A673 (cell line): Measurements from ENCODE around the gene MPV17L2. TPM values are rescaled to one million over a fixed set of nuclear protein-coding genes. Genes with fewer than 3 reads are reported as not detected.

Experiments used
- BruUV-seq: library from RNA; stranded (reverse); fragments of 400-500 nt; replicated peaks from 2 replicates; lab custom pipeline; 2021; lab: Mats Ljungman, UMichigan
- CTCF ChIA-PET: fragments of 300-600 bp; sonication (Branson Sonifier 250); formaldehyde crosslinking; loops from one replicate; lab custom pipeline; 2022; ENCODE audit warnings: antibody characterized with exemption; lab: Charles Lee
- POLR2A ChIA-PET: fragments of 300-600 bp; sonication (Branson Sonifier 250); formaldehyde crosslinking; loops from one replicate; lab custom pipeline; 2022; ENCODE audit warnings: antibody characterized with exemption; ENCODE audit not compliant: low non-redundant PET; lab: Charles Lee
- DNase-seq: peaks from one replicate; pipeline ENCODE4 v3.0.0-alpha.2; 2015; ENCODE audit warnings: low spot score
- H3K27ac ChIP-seq: fragments of 200-600 bp; sonication (generic); 2 replicates; pipeline ENCODE4 v1.5.1; 2016; ENCODE audit warnings: mixed run types, low read depth, mild to moderate bottlenecking, mixed read lengths, antibody characterized with exemption, low read length; ENCODE audit not compliant: poor library complexity, severe bottlenecking
- H3K27me3 ChIP-seq: fragments of 200-600 bp; sonication (generic); replicated peaks from 2 replicates; pipeline ENCODE4 v1.6.1; 2017; ENCODE audit warnings: mixed run types, low read depth, mild to moderate bottlenecking, mixed read lengths, antibody characterized with exemption, low read length; ENCODE audit not compliant: insufficient read depth, poor library complexity
- H3K36me3 ChIP-seq: fragments of 200-600 bp; sonication (generic); 2 replicates; pipeline ENCODE4 v1.6.1; 2016; ENCODE audit warnings: mixed run types, mild to moderate bottlenecking, mixed read lengths, antibody characterized with exemption, low read length; ENCODE audit not compliant: insufficient read depth, poor library complexity, severe bottlenecking
- H3K4me1 ChIP-seq: fragments of 200-600 bp; sonication (generic); 2 replicates; pipeline ENCODE4 v1.6.1; 2017; ENCODE audit warnings: mixed run types, mild to moderate bottlenecking, mixed read lengths, antibody characterized with exemption, low read length; ENCODE audit not compliant: insufficient read depth, poor library complexity, severe bottlenecking
- H3K4me3 ChIP-seq: fragments of 200-600 bp; sonication (generic); 2 replicates; pipeline ENCODE4 v1.5.1; 2016; ENCODE audit warnings: low read depth, mixed run types, mild to moderate bottlenecking, mixed read lengths, low read length; ENCODE audit not compliant: poor library complexity, severe bottlenecking
- H3K9me3 ChIP-seq: fragments of 200-600 bp; sonication (generic); 2 replicates; pipeline ENCODE4 v1.6.1; 2016; ENCODE audit warnings: mixed run types, low read depth, mild to moderate bottlenecking, mixed read lengths, antibody characterized with exemption, low read length; ENCODE audit not compliant: poor library complexity, severe bottlenecking
- EZH2 ChIP-seq: fragments of 200-600 bp; sonication (generic); IDR thresholded peaks from 2 replicates; pipeline ENCODE4 v1.6.1; 2017; ENCODE audit warnings: borderline replicate concordance, low read depth, mild to moderate bottlenecking, mixed read lengths, antibody characterized with exemption, low read length; ENCODE audit not compliant: poor library complexity, severe bottlenecking
- intact Hi-C: fragments of 100-400 bp; cut with micrococcal nuclease; formaldehyde crosslinking; loops from one replicate; pipeline ENCODE4 v1.10.0; 2022; ENCODE audit not compliant: unreplicated experiment
- total RNA-seq: library from RNA; stranded (reverse); gene quantifications from 2 replicates; pipeline ENCODE4 v1.2.3, GENCODE V29; 2021
- TF ChIP-seq, protein P1 (sequence below): fragments of 300-800, 200-600 bp; sonication (generic); conservative IDR thresholded peaks from 2 replicates; pipeline ENCODE4 v1.5.1; 2017; ENCODE audit warnings: low read depth, mild to moderate bottlenecking, antibody characterized with exemption, low read length, moderate library complexity, mixed read lengths

MPV17L2 gene
- total RNA-seq, 1 experiment from 2014 or later, result 20.2 TPM

DNA sequence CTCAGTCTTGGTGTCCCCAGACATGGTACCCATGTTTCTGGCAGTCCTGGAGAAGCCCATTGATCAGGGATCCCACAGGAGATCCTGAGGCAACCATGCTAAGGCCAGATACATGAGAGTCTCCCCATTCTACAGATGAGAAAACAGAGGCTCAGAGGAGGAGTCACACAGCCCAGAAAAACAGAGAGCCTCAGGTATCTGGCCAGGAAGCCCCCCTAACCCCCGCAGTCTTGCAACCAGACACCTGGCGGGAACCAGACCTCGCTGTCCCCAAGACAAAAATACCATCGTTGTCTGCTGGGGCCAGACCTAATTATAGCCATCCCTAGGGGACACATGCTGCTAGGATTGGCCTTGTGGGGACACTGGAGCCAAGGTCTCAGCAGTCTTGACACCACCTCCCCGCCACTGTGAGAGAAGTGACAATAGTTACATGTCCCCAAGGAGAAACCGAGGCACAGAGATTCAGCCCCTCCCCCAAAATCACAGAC, 34.8 kb downstream of the MPV17L2 start:
- H3K27me3 ChIP-seq, result peaks cover 32% of the 10 kb centered on the region
- H3K9me3 ChIP-seq, result no peaks in the 10 kb centered on the region
- intact Hi-C loops, result no loop called here
- H3K4me3 ChIP-seq, result no peak overlapping the region
- peaks cover 21% of the 10 kb centered on the region for H3K4me1 ChIP-seq
- no peak for DNase-seq
- CTCF ChIA-PET, result no interaction called here
- TF ChIP-seq, protein P1, sequence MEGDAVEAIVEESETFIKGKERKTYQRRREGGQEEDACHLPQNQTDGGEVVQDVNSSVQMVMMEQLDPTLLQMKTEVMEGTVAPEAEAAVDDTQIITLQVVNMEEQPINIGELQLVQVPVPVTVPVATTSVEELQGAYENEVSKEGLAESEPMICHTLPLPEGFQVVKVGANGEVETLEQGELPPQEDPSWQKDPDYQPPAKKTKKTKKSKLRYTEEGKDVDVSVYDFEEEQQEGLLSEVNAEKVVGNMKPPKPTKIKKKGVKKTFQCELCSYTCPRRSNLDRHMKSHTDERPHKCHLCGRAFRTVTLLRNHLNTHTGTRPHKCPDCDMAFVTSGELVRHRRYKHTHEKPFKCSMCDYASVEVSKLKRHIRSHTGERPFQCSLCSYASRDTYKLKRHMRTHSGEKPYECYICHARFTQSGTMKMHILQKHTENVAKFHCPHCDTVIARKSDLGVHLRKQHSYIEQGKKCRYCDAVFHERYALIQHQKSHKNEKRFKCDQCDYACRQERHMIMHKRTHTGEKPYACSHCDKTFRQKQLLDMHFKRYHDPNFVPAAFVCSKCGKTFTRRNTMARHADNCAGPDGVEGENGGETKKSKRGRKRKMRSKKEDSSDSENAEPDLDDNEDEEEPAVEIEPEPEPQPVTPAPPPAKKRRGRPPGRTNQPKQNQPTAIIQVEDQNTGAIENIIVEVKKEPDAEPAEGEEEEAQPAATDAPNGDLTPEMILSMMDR, result no peak
- no peak for TF ChIP-seq EZH2
- BruUV-seq, result no TSS peak
- POLR2A ChIA-PET, result no interaction called here
- no peaks in the 10 kb centered on the region for H3K36me3 ChIP-seq
- H3K27ac ChIP-seq, result no peak overlapping the region

DNA sequence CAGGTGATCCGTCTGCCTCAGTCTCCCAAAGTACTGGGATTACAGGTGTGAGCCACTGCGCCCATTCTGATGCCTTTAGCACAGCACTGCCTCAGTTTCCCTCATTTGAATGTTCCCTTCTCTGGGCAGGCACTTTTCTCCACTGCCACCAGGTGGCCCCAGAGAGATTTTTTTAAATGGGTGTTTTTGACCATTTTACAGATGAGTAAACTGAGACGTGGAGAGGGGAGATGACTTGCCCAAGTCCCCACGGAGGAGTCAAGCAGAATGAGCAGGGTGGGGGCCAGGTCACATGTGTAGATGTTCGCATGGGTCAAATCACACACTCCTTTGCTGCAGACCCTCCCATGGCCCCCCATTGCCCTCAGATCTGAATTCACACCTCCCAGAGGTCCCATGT, 36.5 kb downstream of the MPV17L2 start:
- no TSS peak for BruUV-seq
- H3K9me3 ChIP-seq, result no peaks in the 10 kb centered on the region
- H3K36me3 ChIP-seq, result no peaks in the 10 kb centered on the region
- H3K27me3 ChIP-seq, result peaks cover 26% of the 10 kb centered on the region
- intact Hi-C loops, result no loop called here
- DNase-seq, result no peak
- ChIA-PET POLR2A (interaction anchor here (0.6 kb wide), 1 partner anchor 89 kb away, joined by 3 read pairs; no protein-coding TSS in a partner anchor), CTCF (no interaction called here)
- H3K27ac ChIP-seq, result no peak overlapping the region
- peaks cover 21% of the 10 kb centered on the region for H3K4me1 ChIP-seq
- TF ChIP-seq, protein P1, result peak; percentile 55
- no peak for TF ChIP-seq EZH2
- no peak overlapping the region for H3K4me3 ChIP-seq

DNA sequence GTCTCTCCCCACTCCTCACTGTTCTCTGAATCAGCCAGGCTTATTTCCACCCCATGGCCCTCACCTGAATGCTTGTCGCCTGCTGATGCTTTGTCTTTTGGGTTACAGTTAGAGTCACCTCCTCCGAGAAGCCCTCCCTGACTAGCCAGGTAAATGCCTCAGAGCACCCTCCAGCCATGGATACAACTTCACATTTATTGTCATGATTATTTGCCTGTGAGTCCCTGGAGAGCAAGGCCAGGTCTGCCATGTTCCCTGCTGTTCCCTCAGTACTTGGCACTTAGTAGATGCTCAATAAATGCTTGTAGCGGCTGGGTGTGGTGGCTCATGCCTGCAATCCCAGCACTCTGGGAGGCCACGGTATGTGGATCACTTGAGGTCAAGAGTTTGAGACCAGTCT, 36.9 kb downstream of the MPV17L2 start:
- H3K36me3 ChIP-seq, result no peaks in the 10 kb centered on the region
- DNase-seq, result no peak
- TF ChIP-seq, protein P1, result no peak
- no peak for TF ChIP-seq EZH2
- intact Hi-C loops, result no loop called here
- peaks cover 22% of the 10 kb centered on the region for H3K27me3 ChIP-seq
- CTCF ChIA-PET, result no interaction called here
- BruUV-seq, result no TSS peak
- no peaks in the 10 kb centered on the region for H3K9me3 ChIP-seq
- no peak overlapping the region for H3K27ac ChIP-seq
- no peak overlapping the region for H3K4me3 ChIP-seq
- POLR2A ChIA-PET, result no interaction called here
- H3K4me1 ChIP-seq, result peaks cover 21% of the 10 kb centered on the region
